CD14-positive monocyte (primary cell): Measurements from ENCODE around the gene E2F1. TPM values are rescaled to one million over a fixed set of nuclear protein-coding genes. Genes with fewer than 3 reads are reported as not detected.
A peak's percentile ranks its signal among the peaks of the same experiment; 100 is the strongest.

Experiments
- DNase-seq, 3 donors: peaks; one replicate each; pipeline ENCODE4 v3.0.0-alpha.2; 2011 to 2022
- H2AFZ ChIP-seq: 2 replicates; pipeline ENCODE4 v1.6.0; 2012; ENCODE audit warnings: mild to moderate bottlenecking, low read depth, low read length, inconsistent platforms; ENCODE audit not compliant: insufficient read depth, poor library complexity, severe bottlenecking
- H3K27ac ChIP-seq, 2 donors: 1 replicate in 1 of 2; 2 replicates in 1 of 2; pipeline ENCODE4 v1.5.1; 2012 to 2013; ENCODE audit warnings: low read length in 2 of 2, control low read depth in 1 of 2, inconsistent platforms in 1 of 2, low read depth in 1 of 2, mild to moderate bottlenecking in 1 of 2
- H3K27me3 ChIP-seq, 2 donors: one replicate each; pipeline versions ENCODE4 v1.6.0 to v1.6.1; 2011 to 2013; ENCODE audit warnings: low read length in 2 of 2; ENCODE audit not compliant: control insufficient read depth in 2 of 2, insufficient read depth in 2 of 2
- H3K36me3 ChIP-seq, 2 donors: replicated peaks in 1 of 2; 1 replicate in 1 of 2; 2 replicates in 1 of 2; pipeline versions ENCODE4 v1.5.1 to v1.6.1; 2012 to 2013; ENCODE audit warnings: low read length in 2 of 2, control low read depth in 1 of 2, inconsistent platforms in 1 of 2, mild to moderate bottlenecking in 1 of 2; ENCODE audit not compliant: insufficient read depth in 2 of 2, control insufficient read depth in 1 of 2
- H3K4me1 ChIP-seq, 2 donors: 1 replicate in 1 of 2; 2 replicates in 1 of 2; pipeline versions ENCODE4 v1.5.1 to v1.6.1; 2012 to 2013; ENCODE audit warnings: low read length in 2 of 2, control low read depth in 1 of 2, inconsistent platforms in 1 of 2, mild to moderate bottlenecking in 1 of 2, moderate library complexity in 1 of 2; ENCODE audit not compliant: insufficient read depth in 2 of 2, control insufficient read depth in 1 of 2
- H3K4me2 ChIP-seq: replicated peaks from 2 replicates; pipeline ENCODE3; 2012; ENCODE audit warnings: low read length, moderate library complexity, mild to moderate bottlenecking; ENCODE audit not compliant: poor library complexity, severe bottlenecking; ENCODE audit errors: extremely low read depth
- H3K4me3 ChIP-seq, 3 experiments: fragments of 200-600 bp in 1 of 3; sonication (generic) in 1 of 3; replicated peaks in 1 of 3; 1 replicate in 2 of 3; 2 replicates in 1 of 3; pipeline ENCODE4 v1.5.1; 2011 to 2013; ENCODE audit warnings: low read length in 3 of 3, mild to moderate bottlenecking in 3 of 3, control low read depth in 2 of 3, low read depth in 2 of 3, inconsistent platforms in 1 of 3, moderate library complexity in 1 of 3
- H3K79me2 ChIP-seq: 2 replicates; pipeline ENCODE4 v1.6.0; 2012; ENCODE audit warnings: mild to moderate bottlenecking, control low read depth, inconsistent platforms, low read length, moderate library complexity; ENCODE audit not compliant: insufficient read depth
- H3K9ac ChIP-seq: 2 replicates; pipeline ENCODE4 v1.6.0; 2017; ENCODE audit warnings: low read length, mild to moderate bottlenecking; ENCODE audit not compliant: insufficient read depth, poor library complexity, severe bottlenecking
- H3K9me3 ChIP-seq, 2 donors: replicated peaks in 1 of 2; 1 replicate in 1 of 2; 2 replicates in 1 of 2; pipeline versions ENCODE4 v1.5.1 to v1.6.1; 2012 to 2013; ENCODE audit warnings: low read length in 2 of 2, control low read depth in 1 of 2; ENCODE audit not compliant: control insufficient read depth in 1 of 2, insufficient read depth in 1 of 2
- H4K20me1 ChIP-seq: 2 replicates; pipeline ENCODE4 v1.6.0; 2012; ENCODE audit warnings: mild to moderate bottlenecking, low read length, control low read depth, moderate library complexity; ENCODE audit not compliant: insufficient read depth
- H3K27ac Mint-ChIP-seq, 7 donors: one replicate each; pipeline ENCODE4 v1.8.0; 2020; ENCODE audit warnings: mild to moderate bottlenecking in 7 of 7, mixed read lengths in 7 of 7, moderate library complexity in 6 of 7, inconsistent platforms in 2 of 7
- H3K27me3 Mint-ChIP-seq, 3 donors: one replicate each; pipeline ENCODE4 v1.8.0; 2021 to 2022; ENCODE audit warnings: low read depth in 3 of 3, mild to moderate bottlenecking in 3 of 3, mixed read lengths in 3 of 3, moderate library complexity in 3 of 3, inconsistent platforms in 1 of 3
- H3K36me3 Mint-ChIP-seq, 2 donors: one replicate each; pipeline ENCODE4 v1.8.0; 2020; ENCODE audit warnings: mixed read lengths in 2 of 2, inconsistent platforms in 1 of 2, mild to moderate bottlenecking in 1 of 2
- H3K4me1 Mint-ChIP-seq: one replicate; pipeline ENCODE4 v1.8.0; 2020; ENCODE audit warnings: mild to moderate bottlenecking, mixed read lengths
- H3K4me3 Mint-ChIP-seq, 2 donors: one replicate each; pipeline ENCODE4 v1.8.0; 2020; ENCODE audit warnings: mild to moderate bottlenecking in 2 of 2, mixed read lengths in 2 of 2, moderate library complexity in 1 of 2
- H3K9me3 Mint-ChIP-seq, 7 donors: one replicate each; pipeline ENCODE4 v1.8.0; 2020 to 2022; ENCODE audit warnings: mixed read lengths in 7 of 7, mild to moderate bottlenecking in 6 of 7, moderate library complexity in 6 of 7, inconsistent platforms in 2 of 7
- WGBS: methylation state at CpG from one replicate; pipeline ENCODE4 v1.1.5; 2013; ENCODE audit warnings: missing lambda C conversion rate; ENCODE audit not compliant: insufficient coverage; 5-methylcytosine and 5-hydroxymethylcytosine counted together
- intact Hi-C, 2 donors: fragments of 100-400 bp; cut with micrococcal nuclease; formaldehyde crosslinking; loops; one replicate each; pipeline versions ENCODE4 v1.15.0 to v1.15.1; 2023
- polyA plus RNA-seq, 3 donors: library from polyadenylated mRNA; depleted of rRNA in 1 of 3; unstranded in 2 of 3; stranded (reverse) in 1 of 3; fragments of 300-500 nt in 2 of 3; fragments of >200 nt in 1 of 3; fragmentation: Illumina TruSeq in 2 of 3; gene quantifications; 1 replicate in 2 of 3; 2 replicates in 1 of 3; pipeline ENCODE4 v1.2.3, GENCODE V29; 2012 to 2021
- TF ChIP-seq, protein P1 (sequence below): fragments of 200-600 bp; IDR thresholded peaks from one replicate; pipeline ENCODE4 v1.8.0; 2022; ENCODE audit warnings: antibody characterized with exemption, mild to moderate bottlenecking

E2F1 gene
- polyA plus RNA-seq, 3 donors = 0.17 to 1.1 TPM; not detected in 1

DNA sequence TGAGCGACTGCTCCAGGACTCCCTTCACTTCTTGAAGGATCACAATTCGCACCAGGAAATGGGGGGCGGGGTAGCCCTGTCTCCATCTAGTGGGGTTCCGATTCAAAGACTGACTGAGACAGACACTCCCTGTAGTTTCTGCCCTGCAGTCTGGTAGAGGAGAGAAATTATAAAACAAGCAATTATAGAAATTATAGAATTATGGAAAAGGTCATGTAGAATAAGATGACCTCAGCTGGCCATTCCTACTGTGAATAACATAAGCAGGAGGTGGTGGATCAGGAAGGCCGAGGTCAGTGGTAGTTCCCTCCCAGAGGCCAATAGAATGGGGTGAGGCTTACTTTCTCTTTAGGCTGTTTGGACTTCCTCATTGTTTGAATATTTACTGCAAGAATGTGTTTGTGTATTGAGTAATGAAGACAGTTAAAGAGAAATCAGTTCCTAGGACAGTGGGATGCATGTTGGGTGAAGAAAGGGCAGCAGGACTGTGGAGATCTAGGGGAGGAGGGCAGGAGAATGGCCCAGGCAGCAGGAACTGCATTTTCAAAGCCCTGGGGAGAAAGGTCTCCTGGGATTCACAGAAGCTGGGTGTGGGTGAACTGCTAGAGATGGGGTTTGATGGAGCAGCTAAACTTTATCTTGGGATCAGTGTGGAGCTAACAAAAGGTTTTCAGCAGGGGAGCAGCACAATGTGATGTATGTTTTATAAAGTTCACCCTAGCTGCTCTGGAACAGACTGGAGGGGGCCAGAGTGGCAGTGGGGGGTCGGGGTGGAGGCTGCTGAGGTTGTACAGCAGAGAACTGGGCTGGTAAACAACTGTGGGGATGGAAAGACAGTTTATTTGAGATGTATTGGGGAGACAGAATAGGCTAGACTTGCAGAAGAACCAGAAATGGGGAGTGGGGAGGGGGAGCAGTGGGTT is 47.7 kb upstream of the E2F1 start:
- DNase-seq = peak; percentile 61 to 81 (median 76)
- Histone ChIP-seq H3K4me1 (peaks cover 35 to 42% of the 10 kb centered on the region in 2 donors), H2AFZ (peak overlapping the region; percentile 71), H3K9ac (peak overlapping the region; percentile 41), H3K79me2 (peaks cover 25% of the 10 kb centered on the region), H3K4me3 (peak overlapping the region in 1 of 3 experiments; percentile 86), H3K36me3 (peaks cover 0 to 4% of the 10 kb centered on the region in 2 donors), H4K20me1 (no peaks in the 10 kb centered on the region), H3K4me2 (peak overlapping the region; percentile 93), H3K27me3 (no peaks in the 10 kb centered on the region), H3K27ac (peak overlapping the region; percentile 83 to 84), H3K9me3 (peaks cover 13 to 21% of the 10 kb centered on the region in 2 donors)
- intact Hi-C loops = loop anchor here (5.0 to 10.0 kb wide), 4 partner anchors 49 to 258 kb away; partner anchors contain the start of genes ACTL10 (in 1 of the 2), CHMP4B (in 1 of the 2), E2F1 (in 1 of the 2) and RALY (in 1 of the 2)
- Mint-ChIP-seq H3K9me3 (peaks cover 15 to 29% (median 21%) of the 10 kb centered on the region in 7 donors), H3K27ac (peak overlapping the region; percentile 85 to 97 (median 95)), H3K4me1 (peaks cover 34% of the 10 kb centered on the region), H3K36me3 (peaks cover 9 to 14% of the 10 kb centered on the region in 2 donors), H3K27me3 (peaks cover 0 to 2% (median 2%) of the 10 kb centered on the region in 3 donors), H3K4me3 (peak overlapping the region; percentile 85 to 96)
- TF ChIP-seq, protein P1, sequence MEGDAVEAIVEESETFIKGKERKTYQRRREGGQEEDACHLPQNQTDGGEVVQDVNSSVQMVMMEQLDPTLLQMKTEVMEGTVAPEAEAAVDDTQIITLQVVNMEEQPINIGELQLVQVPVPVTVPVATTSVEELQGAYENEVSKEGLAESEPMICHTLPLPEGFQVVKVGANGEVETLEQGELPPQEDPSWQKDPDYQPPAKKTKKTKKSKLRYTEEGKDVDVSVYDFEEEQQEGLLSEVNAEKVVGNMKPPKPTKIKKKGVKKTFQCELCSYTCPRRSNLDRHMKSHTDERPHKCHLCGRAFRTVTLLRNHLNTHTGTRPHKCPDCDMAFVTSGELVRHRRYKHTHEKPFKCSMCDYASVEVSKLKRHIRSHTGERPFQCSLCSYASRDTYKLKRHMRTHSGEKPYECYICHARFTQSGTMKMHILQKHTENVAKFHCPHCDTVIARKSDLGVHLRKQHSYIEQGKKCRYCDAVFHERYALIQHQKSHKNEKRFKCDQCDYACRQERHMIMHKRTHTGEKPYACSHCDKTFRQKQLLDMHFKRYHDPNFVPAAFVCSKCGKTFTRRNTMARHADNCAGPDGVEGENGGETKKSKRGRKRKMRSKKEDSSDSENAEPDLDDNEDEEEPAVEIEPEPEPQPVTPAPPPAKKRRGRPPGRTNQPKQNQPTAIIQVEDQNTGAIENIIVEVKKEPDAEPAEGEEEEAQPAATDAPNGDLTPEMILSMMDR = no peak
- WGBS = 7% methylated on average over 3 of the region's 6 CpGs
